Gastrocnemius medialis (tissue), 4 donors: ENCODE results near the gene HBA1.

ENCODE experiments used
- CTCF ChIP-seq, 5 experiments: fragments of 450-650 bp in 3 of 5; fragments of 200-600 bp in 2 of 5; sonication (generic) in 2 of 5; IDR thresholded peaks in 4 of 5; conservative IDR thresholded peaks in 1 of 5; 1 replicate in 4 of 5; 2 replicates in 1 of 5; pipeline ENCODE4 v1.5.1; 2016 to 2019; ENCODE audit warnings: antibody characterized with exemption in 5 of 5, mild to moderate bottlenecking in 3 of 5, moderate library complexity in 3 of 5
- POLR2A ChIP-seq, 2 donors: fragments of 450-650 bp; IDR thresholded peaks; one replicate each; pipeline ENCODE4 v1.6.1; 2017; ENCODE audit warnings: antibody characterized with exemption in 2 of 2, mild to moderate bottlenecking in 2 of 2, moderate library complexity in 2 of 2

GRCh38 chr16:159136-159849 lies 17.2 kb upstream of the HBA1 start:
- TF ChIP-seq CTCF (IDR thresholded peaks at IDR 0.05 in 4 of 5, conservative IDR thresholded peaks at IDR 0.05 in 1 of 5) = no peak
- TF ChIP-seq POLR2A (IDR thresholded peaks at IDR 0.05) = no peak
